GM19395 (cell line): Measurements from ENCODE around the gene DNAJC8.

Source experiments
- ATAC-seq: cut with Tn5 transposase; IDR thresholded peaks from one replicate; pipeline ENCODE4 v1.9.1; 2021; ENCODE audit warnings: mild to moderate bottlenecking, moderate library complexity; ENCODE audit not compliant: unreplicated experiment

The DNAJC8 gene

GRCh38 chr1:28208818-28209441 lies 23.9 kb downstream of the DNAJC8 start:
- ATAC-seq = no peak

GRCh38 chr1:28205243-28205642 lies 27.6 kb downstream of the DNAJC8 start:
- no peak for ATAC-seq

- no peak for ATAC-seq
Observed at GRCh38 chr1:28200234-28200873, 32.5 kb downstream of the DNAJC8 start.

GRCh38 chr1:28199328-28200233 lies 33.2 kb downstream of the DNAJC8 start:
- ATAC-seq = peak; percentile 82

GRCh38 chr1:28197682-28198415 lies 35.0 kb downstream of the DNAJC8 start:
- no peak for ATAC-seq

GRCh38 chr1:28196330-28196729 lies 36.5 kb downstream of the DNAJC8 start:
- ATAC-seq = no peak

GRCh38 chr1:28195780-28196179 lies 37.0 kb downstream of the DNAJC8 start:
- ATAC-seq = no peak

- ATAC-seq = no peak
Observed at GRCh38 chr1:28194326-28195035, 38.3 kb downstream of the DNAJC8 start.

- ATAC-seq = no peak
Observed at GRCh38 chr1:28193701-28194161, 39.1 kb downstream of the DNAJC8 start.

GRCh38 chr1:28190996-28191645 lies 41.7 kb downstream of the DNAJC8 start:
- ATAC-seq = no peak

- ATAC-seq = no peak
Observed at GRCh38 chr1:28190337-28190979, 42.4 kb downstream of the DNAJC8 start.

GRCh38 chr1:28185071-28185470 lies 47.8 kb downstream of the DNAJC8 start:
- no peak for ATAC-seq

- no peak for ATAC-seq
Observed at GRCh38 chr1:28180306-28181305, 52.2 kb downstream of the DNAJC8 start.

GRCh38 chr1:28178690-28179485 lies 53.9 kb downstream of the DNAJC8 start:
- no peak for ATAC-seq

GRCh38 chr1:28176492-28177470 lies 56.0 kb downstream of the DNAJC8 start, which contains the start of gene PTAFR:
Gene PTAFR, minus strand, starts transcription at chr1:28176690. Its CDS starts 25,669 bp downstream, at chr1:28151021.
- ATAC-seq = no peak

- no peak for ATAC-seq
Observed at GRCh38 chr1:28175955-28176485, 56.8 kb downstream of the DNAJC8 start.
